Measurements from ENCODE around the gene APBB2.

APBB2 gene

DNA sequence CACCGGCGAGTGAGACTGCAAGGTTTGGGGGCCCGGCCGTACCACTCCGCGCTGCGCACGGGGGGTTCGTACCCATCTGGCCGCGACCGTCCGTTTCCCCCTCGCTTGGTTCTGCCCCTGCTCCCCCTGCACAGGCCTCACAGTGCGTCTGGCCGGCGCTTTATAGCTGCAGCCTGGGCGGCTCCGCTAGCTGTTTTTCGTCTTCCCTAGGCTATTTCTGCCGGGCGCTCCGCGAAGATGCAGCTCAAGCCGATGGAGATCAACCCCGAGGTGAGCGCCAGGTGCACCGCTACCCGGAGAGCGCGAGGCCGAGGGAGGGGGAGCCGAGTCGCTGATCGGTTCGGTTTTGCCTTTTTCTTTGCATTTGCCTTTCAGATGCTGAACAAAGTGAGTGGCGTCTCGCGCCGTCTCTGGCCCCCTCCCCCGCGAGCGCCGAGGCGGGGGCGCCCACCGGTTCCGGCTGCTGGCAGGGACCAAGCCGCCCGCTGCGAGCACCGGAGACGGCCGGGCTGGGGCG is 42.5 kb upstream of the APBB2 start, which contains the start of gene UCHL1:
Gene UCHL1 (plus strand): TSS at position 189 of the 517 bp plus-strand sequence. CDS start 49 bp downstream, at position 238.
- TF ChIP-seq, protein P1, sequence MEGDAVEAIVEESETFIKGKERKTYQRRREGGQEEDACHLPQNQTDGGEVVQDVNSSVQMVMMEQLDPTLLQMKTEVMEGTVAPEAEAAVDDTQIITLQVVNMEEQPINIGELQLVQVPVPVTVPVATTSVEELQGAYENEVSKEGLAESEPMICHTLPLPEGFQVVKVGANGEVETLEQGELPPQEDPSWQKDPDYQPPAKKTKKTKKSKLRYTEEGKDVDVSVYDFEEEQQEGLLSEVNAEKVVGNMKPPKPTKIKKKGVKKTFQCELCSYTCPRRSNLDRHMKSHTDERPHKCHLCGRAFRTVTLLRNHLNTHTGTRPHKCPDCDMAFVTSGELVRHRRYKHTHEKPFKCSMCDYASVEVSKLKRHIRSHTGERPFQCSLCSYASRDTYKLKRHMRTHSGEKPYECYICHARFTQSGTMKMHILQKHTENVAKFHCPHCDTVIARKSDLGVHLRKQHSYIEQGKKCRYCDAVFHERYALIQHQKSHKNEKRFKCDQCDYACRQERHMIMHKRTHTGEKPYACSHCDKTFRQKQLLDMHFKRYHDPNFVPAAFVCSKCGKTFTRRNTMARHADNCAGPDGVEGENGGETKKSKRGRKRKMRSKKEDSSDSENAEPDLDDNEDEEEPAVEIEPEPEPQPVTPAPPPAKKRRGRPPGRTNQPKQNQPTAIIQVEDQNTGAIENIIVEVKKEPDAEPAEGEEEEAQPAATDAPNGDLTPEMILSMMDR (IDR thresholded peaks at IDR 0.05; ENCODE audit: low read depth, low read length, missing control alignments): no peak
- peak; percentile 71 for DNase-seq (ENCODE audit: extremely low read depth, low read depth)

DNA sequence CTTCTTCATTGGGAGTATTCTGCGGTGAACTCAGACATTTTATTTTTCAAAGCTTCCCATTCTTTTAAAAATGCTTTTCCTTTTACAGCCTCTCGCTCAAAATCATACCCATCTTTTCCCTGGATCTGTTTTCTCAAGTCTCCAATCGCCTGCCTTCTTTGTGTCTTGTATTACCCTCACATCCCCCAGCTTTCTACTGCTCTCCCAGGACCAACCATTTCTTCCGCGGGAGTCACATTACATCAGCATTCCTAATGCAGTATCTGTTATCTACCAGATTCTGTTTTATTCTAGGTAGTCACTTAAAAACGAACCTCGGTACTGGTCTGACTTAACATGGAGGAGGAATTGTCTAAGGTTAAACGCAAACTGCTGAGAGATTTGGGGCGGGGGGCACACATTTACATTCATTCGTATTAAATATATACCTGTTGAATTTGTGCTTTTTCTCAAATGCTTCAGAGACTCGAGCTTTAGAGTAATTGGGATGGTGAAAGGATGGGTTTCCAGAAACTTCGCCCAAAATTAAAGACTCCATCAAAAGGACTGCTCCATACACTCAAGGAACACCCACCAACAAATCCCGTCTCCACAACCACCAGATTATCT is 41.9 kb upstream of the APBB2 start:
- TF ChIP-seq, protein P1 (IDR thresholded peaks at IDR 0.05; ENCODE audit: low read depth, low read length, missing control alignments): no peak
- peak overlapping the region; percentile 91 for H3K4me3 ChIP-seq (replicated peaks; ENCODE audit: low read depth, low read length)
- no peak for DNase-seq (ENCODE audit: extremely low read depth, low read depth)

More for the DNA sequence above, 42.5 kb upstream of the APBB2 start, which contains the start of gene UCHL1:
- H3K4me3 ChIP-seq (replicated peaks; ENCODE audit: low read depth, low read length): peak within 1 kb of the TSS; percentile 91

DNA sequence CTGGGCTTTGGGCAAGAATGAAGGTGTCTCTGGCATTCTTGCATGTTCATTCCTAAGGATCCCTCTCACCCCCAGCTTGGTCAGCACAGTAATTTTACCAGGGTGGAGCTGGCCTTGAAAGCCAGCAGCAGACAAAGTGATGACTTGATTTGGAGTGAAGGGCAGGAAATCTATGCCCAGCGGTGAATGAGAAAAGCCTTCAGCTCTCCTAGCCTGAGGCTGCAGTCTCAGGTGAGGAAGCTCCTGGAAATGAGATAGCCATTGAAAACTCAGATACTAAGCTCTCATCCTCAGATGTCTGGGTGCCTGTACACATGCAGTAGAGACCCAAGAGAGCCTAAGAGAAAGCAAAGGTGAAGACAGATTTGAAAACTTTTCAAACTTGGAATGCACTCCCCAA is 31.6 kb upstream of the APBB2 start:
- no peak for DNase-seq (ENCODE audit: extremely low read depth, low read depth)
- H3K4me3 ChIP-seq (replicated peaks; ENCODE audit: low read depth, low read length): no peak overlapping the region
- TF ChIP-seq, protein P1 (IDR thresholded peaks at IDR 0.05; ENCODE audit: low read depth, low read length, missing control alignments): no peak

DNA sequence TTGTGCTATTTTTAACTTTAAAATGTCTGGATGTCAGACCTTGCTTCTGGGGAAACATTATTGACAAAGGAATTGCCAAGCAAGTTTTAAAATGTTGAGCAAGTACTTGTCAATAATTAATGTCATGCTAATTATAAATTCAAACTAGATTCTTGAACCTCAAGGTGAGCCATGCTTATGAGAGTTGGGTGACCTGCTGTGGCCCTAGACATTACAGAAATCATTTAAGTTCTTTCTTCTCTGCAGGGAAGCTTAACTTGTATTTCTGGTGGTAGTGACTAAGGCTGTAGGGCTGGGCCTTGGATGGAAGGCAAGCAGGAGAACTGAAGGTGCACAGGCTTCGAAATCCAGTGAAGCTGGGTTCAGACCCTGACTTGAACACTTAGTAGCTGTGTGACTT is 27.6 kb upstream of the APBB2 start:
- DNase-seq (ENCODE audit: extremely low read depth, low read depth): no peak

DNA sequence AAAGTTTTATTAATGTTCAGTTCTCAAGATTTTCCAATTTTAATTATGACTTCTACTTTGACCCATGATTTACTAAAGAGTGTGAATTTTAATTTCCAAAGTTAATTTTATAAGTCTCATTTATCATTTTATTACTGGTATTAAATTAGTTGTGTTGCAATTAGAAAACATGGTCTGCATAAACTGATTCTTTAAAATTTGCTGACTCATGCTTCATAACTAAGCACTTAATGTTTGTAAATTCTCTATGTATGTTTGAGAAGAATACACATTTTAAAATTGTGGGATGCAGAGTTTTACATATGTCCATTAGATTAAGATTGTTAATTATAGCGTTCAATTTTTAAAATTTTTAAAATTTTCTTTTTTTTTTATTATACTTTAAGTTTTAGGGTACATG is 22.2 kb upstream of the APBB2 start:
- TF ChIP-seq, protein P1 (IDR thresholded peaks at IDR 0.05; ENCODE audit: low read depth, low read length, missing control alignments): no peak
- H3K4me3 ChIP-seq (replicated peaks; ENCODE audit: low read depth, low read length): no peak overlapping the region
- no peak for DNase-seq (ENCODE audit: extremely low read depth, low read depth)

More for the DNA sequence above, 27.6 kb upstream of the APBB2 start:
- no peak overlapping the region for H3K4me3 ChIP-seq (replicated peaks; ENCODE audit: low read depth, low read length)
- TF ChIP-seq, protein P1 (IDR thresholded peaks at IDR 0.05; ENCODE audit: low read depth, low read length, missing control alignments): no peak

- DNase-seq (ENCODE audit: extremely low read depth, low read depth): no peak
- no peak overlapping the region for H3K4me3 ChIP-seq (replicated peaks; ENCODE audit: low read depth, low read length)
- TF ChIP-seq, protein P1 (IDR thresholded peaks at IDR 0.05; ENCODE audit: low read depth, low read length, missing control alignments): no peak
Observed at GRCh38 chr4:41236032-41236431, 21.7 kb upstream of the APBB2 start.
